Measurements from ENCODE around the gene RAB25. TPM values are rescaled to one million over a fixed set of nuclear protein-coding genes. Genes with fewer than 3 reads are reported as not detected.

Gene RAB25
- total RNA-seq, 1 donor from 2014 or later, result not detected

DNA sequence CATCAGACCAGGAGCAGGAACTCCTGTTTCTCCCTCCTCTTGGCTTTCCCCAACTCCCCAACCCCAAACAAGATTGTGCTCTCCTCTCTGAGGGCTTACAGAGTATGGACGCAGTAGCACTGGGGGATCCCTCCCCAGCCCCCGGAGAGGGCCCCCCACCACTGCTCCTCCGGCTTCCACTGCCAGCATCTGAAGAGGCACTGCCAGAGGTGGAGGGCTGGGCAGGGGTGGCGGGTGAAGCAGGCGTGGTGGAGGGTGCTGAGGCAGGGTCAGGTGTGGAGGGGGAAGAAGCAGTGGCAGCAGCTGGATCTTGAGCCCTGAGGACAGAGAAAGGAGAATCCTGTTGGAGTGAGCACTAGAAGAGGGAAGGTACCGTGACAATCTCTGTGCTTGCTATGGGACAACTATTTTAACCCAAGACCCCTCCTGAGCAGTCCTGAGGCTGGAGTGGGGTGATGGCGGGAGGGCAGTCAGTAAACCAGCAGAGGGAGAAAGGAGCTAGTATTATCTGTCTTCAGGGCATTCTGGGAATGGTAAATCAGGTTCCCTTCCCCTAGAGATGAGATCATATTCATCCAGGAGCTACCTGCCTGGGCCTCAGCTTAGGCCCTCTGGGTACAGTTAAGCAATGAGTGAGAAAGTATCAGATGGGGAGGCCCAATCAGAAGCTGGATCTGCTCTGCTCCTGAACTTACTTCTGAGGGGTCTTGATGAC is 9.8 kb upstream of the RAB25 start:
- peaks cover 0 to 7% of the 10 kb centered on the region in 2 donors for H3K4me1 ChIP-seq
- DNase-seq (ENCODE audit: low spot score in 2 of 2), result no peak
- H3K27ac ChIP-seq, result no peak overlapping the region
- TF ChIP-seq, protein P1, sequence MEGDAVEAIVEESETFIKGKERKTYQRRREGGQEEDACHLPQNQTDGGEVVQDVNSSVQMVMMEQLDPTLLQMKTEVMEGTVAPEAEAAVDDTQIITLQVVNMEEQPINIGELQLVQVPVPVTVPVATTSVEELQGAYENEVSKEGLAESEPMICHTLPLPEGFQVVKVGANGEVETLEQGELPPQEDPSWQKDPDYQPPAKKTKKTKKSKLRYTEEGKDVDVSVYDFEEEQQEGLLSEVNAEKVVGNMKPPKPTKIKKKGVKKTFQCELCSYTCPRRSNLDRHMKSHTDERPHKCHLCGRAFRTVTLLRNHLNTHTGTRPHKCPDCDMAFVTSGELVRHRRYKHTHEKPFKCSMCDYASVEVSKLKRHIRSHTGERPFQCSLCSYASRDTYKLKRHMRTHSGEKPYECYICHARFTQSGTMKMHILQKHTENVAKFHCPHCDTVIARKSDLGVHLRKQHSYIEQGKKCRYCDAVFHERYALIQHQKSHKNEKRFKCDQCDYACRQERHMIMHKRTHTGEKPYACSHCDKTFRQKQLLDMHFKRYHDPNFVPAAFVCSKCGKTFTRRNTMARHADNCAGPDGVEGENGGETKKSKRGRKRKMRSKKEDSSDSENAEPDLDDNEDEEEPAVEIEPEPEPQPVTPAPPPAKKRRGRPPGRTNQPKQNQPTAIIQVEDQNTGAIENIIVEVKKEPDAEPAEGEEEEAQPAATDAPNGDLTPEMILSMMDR (IDR thresholded peaks at IDR 0.05), result no peak
- H3K27me3 ChIP-seq, result no peaks in the 10 kb centered on the region
- H3K4me3 ChIP-seq, result no peak overlapping the region
- intact Hi-C loops (cut with DNase I), result loop anchor here (10.0 kb wide), 1 partner anchor 116 kb away; the partner anchor contains the start of gene KHDC4
- no peaks in the 10 kb centered on the region for H3K9me3 ChIP-seq
- peaks cover 10 to 32% of the 10 kb centered on the region in 2 donors for H3K36me3 ChIP-seq

DNA sequence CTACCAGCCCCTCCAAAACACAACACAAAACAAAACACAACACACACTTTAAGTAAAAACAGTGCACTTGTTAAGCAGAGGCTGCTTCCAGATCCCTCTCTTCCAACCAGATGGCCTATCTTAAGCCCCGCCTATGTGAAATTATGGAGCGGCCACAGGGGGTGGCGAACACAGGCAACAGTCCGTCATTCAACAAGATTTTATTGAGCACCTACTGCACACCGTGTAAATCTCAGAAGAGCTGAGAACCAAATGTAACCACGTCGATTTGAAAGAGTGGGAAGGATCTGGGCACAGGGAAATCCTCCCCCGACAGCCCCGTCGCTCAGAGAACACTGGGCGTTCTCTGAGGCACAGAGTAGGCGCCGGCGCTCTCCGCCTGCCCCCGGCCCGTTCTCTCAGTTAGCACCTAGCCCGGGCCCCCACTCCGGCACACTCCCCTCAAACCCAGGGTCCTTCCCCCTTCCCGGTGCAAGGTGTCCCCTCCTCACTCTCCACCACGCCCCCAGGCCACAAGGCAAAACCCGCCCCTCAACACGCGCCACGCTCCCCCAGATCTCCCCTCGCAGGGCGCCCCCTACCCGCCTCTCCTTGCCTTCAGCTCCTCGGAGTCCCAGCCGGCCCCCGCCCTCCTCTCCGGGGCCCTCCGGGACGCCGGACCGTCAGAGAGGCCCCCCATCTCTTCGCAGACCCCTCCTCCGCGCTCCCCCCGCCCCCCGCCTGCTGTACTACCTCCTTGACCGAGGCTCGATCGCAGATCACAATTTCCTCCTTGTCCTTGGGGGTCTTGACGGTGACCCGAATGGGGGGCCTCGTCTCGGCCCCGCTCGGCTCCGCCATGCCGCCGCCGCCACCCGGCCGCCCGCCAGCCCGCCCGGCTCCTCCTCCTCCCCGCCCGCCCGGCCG is 7.8 kb upstream of the RAB25 start:
- H3K4me3 ChIP-seq, result peak overlapping the region; percentile 58 to 73
- no peaks in the 10 kb centered on the region for H3K9me3 ChIP-seq
- DNase-seq (ENCODE audit: low spot score in 2 of 2), result peak in 1 of 2 donors; percentile 80
- peak overlapping the region; percentile 75 to 96 for H3K27ac ChIP-seq
- no peaks in the 10 kb centered on the region for H3K27me3 ChIP-seq
- intact Hi-C loops (cut with DNase I), result loop anchor here (10.0 kb wide), 1 partner anchor 118 kb away; the partner anchor contains the start of gene KHDC4
- H3K4me1 ChIP-seq, result peaks cover 0 to 8% of the 10 kb centered on the region in 2 donors
- peaks cover 7 to 22% of the 10 kb centered on the region in 2 donors for H3K36me3 ChIP-seq
- TF ChIP-seq, protein P1 (IDR thresholded peaks at IDR 0.05), result no peak

DNA sequence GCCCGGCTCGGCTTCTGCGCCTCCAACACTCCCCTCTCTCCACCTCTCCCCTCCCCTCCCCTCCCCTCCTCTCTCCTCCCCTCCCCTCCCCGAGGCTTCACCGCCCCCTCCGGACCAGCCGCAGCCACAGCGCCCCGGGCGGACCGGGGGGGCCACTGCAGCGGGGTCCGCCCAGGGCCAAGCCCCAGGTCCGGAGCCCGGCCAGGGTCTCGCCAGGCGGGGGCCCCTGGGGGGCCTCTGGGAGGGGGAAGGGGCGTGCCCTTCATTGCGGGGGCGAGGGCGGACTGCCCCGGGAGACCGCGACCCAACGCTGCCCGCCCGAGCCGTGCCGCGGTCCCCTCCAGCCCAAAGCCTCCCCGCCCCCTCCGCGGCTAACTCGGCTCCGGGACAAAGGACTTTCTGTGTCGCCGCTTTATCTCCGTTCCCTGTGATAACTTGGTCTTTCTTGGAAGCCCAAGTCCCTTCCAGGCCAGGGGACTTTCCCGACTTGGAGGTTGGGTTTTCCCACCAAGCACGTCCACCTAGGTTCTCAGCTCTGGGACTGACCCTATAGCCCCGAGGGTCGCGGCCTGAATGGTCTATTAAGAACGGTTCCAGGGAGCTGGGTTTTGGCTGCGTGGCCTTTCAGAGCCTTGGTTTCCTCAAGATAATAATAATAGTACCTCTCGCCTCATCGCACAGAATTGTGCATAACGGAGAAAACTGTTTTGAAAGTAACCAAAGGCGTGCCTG is 7.0 kb upstream of the RAB25 start, which contains the start of gene UBQLN4:
Gene UBQLN4 (minus strand): TSS at position 31 of the 732 bp plus-strand sequence. CDS start 97 bp downstream, outside the sequence.
- Histone ChIP-seq H3K27me3 (no peaks in the 10 kb centered on the region), H3K4me3 (peak within 1 kb of the TSS; percentile 58 to 73), H3K9me3 (no peaks in the 10 kb centered on the region), H3K4me1 (peaks cover 0 to 8% of the 10 kb centered on the region in 2 donors), H3K27ac (peak within 1 kb of the TSS; percentile 85 to 96), H3K36me3 (peaks cover 7 to 22% of the 10 kb centered on the region in 2 donors)
- TF ChIP-seq, protein P1 (IDR thresholded peaks at IDR 0.05), result peak; percentile 44 to 67 (median 64)
- DNase-seq (ENCODE audit: low spot score in 2 of 2), result peak; percentile 45 to 92
- intact Hi-C loops (cut with DNase I), result loop anchor here (2.0 to 10.0 kb wide), 3 partner anchors 29 to 119 kb away; partner anchors contain the start of genes KHDC4, MEX3A and SSR2

DNA sequence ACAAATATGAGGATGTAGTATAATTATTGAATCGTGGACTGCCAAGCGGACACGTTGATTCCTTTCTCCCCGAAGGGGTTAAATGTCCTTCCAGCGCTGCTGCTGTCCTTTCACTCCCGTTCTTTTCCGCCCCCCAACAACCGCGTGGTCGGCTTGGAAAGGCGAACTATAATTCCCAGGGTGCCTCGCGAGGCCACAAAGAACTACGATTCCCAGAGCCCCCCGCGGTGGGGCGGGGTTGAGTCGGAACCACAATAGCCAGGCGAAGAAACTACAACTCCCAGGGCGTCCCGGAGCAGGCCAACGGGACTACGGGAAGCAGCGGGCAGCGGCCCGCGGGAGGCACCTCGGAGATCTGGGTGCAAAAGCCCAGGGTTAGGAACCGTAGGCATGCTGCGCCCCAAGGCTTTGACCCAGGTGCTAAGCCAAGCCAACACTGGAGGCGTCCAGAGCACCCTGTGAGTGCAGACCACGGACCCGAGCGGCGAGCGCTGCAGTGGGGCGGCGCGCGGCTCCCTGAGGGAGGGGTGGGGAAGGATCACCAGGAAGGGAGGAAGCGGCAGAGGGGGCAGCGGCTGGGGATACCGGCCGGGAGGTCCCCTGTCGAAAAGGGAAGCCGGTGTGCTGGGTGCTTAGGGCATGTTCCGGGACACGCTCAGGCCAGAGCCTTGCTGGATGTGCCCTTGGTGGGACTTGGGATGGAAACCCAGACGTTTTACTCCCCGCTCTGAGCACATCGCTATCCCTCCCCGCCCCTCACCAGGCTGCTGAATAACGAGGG is 6.3 kb upstream of the RAB25 start, which contains the start of gene LAMTOR2:
Gene LAMTOR2 (plus strand): TSS at position 283 of the 781 bp plus-strand sequence. CDS start 108 bp downstream, at position 391.
- intact Hi-C loops (cut with DNase I), result loop anchor here (2.0 to 10.0 kb wide), 3 partner anchors 28 to 120 kb away; partner anchors contain the start of genes KHDC4, MEX3A and SSR2

More for the DNA sequence above, 6.3 kb upstream of the RAB25 start, which contains the start of gene LAMTOR2:
- Histone ChIP-seq H3K4me3 (peak within 1 kb of the TSS; percentile 58 to 73), H3K36me3 (peaks cover 8 to 16% of the 10 kb centered on the region in 2 donors), H3K27me3 (no peaks in the 10 kb centered on the region), H3K4me1 (peaks cover 0 to 8% of the 10 kb centered on the region in 2 donors), H3K27ac (peak within 1 kb of the TSS; percentile 85 to 96), H3K9me3 (no peaks in the 10 kb centered on the region)
- TF ChIP-seq, protein P1 (IDR thresholded peaks at IDR 0.05), result no peak
- DNase-seq (ENCODE audit: low spot score in 2 of 2), result peak; percentile 92 to 99
